Measurements from ENCODE around the gene PKP1.

DNA sequence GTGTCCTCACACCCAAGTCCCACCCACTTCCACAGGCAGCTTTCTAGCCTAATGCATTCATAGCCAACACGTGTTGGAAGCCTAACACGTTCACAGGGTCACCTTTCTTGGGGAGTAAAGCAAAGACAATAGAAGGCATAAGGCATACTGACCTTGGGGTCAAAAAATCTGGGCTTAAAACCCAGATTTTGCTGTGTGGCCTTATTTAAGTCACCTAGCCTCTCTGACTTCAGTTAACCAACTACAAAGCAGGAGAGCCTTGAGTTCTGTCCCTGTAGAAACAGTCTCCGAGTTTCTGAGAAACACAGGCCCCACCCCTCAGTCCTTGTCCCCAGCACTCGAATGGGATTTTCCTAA lies 92.8 kb downstream of the PKP1 start:
- TF ChIP-seq, protein P1, sequence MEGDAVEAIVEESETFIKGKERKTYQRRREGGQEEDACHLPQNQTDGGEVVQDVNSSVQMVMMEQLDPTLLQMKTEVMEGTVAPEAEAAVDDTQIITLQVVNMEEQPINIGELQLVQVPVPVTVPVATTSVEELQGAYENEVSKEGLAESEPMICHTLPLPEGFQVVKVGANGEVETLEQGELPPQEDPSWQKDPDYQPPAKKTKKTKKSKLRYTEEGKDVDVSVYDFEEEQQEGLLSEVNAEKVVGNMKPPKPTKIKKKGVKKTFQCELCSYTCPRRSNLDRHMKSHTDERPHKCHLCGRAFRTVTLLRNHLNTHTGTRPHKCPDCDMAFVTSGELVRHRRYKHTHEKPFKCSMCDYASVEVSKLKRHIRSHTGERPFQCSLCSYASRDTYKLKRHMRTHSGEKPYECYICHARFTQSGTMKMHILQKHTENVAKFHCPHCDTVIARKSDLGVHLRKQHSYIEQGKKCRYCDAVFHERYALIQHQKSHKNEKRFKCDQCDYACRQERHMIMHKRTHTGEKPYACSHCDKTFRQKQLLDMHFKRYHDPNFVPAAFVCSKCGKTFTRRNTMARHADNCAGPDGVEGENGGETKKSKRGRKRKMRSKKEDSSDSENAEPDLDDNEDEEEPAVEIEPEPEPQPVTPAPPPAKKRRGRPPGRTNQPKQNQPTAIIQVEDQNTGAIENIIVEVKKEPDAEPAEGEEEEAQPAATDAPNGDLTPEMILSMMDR (conservative IDR thresholded peaks at IDR 0.05 in 1 of 2, IDR thresholded peaks at IDR 0.05 in 1 of 2; ENCODE audit: extremely low read depth in 1 of 2, insufficient read depth in 1 of 2, low read depth in 1 of 2, low read length in 2 of 2): no peak
- TF ChIP-seq EZH2 (IDR thresholded peaks at IDR 0.05; ENCODE audit: borderline replicate concordance, low read length): no peak
